ENCODE results near the gene NLN.

The NLN gene

GRCh38 chr5:65874241-65874640 is 152.2 kb downstream of the NLN start:
- Histone ChIP-seq H3K27ac (ENCODE audit: insufficient read depth, low read length, poor library complexity, severe bottlenecking) (no peak overlapping the region), H3K4me3 (ENCODE audit: insufficient read depth, low read depth, low read length, poor library complexity, severe bottlenecking) (no peak overlapping the region), H3K36me3 (ENCODE audit: control insufficient read depth, insufficient read depth, low read length) (no peaks in the 10 kb centered on the region), H3K9me3 (ENCODE audit: control insufficient read depth, low read length) (no peaks in the 10 kb centered on the region), H3K4me1 (ENCODE audit: control insufficient read depth, insufficient read depth, low read length, poor library complexity, severe bottlenecking) (no peaks in the 10 kb centered on the region), H3K27me3 (replicated peaks; ENCODE audit: control insufficient read depth, insufficient read depth, low read length, poor library complexity, severe bottlenecking) (no peaks in the 10 kb centered on the region)
- no peak for DNase-seq

GRCh38 chr5:65876496-65876895 is 154.5 kb downstream of the NLN start:
- DNase-seq = no peak
- Histone ChIP-seq H3K27me3 (replicated peaks; ENCODE audit: control insufficient read depth, insufficient read depth, low read length, poor library complexity, severe bottlenecking) (no peaks in the 10 kb centered on the region), H3K4me3 (ENCODE audit: insufficient read depth, low read depth, low read length, poor library complexity, severe bottlenecking) (no peak overlapping the region), H3K4me1 (ENCODE audit: control insufficient read depth, insufficient read depth, low read length, poor library complexity, severe bottlenecking) (no peaks in the 10 kb centered on the region), H3K36me3 (ENCODE audit: control insufficient read depth, insufficient read depth, low read length) (no peaks in the 10 kb centered on the region), H3K27ac (ENCODE audit: insufficient read depth, low read length, poor library complexity, severe bottlenecking) (no peak overlapping the region), H3K9me3 (ENCODE audit: control insufficient read depth, low read length) (no peaks in the 10 kb centered on the region)

DNA sequence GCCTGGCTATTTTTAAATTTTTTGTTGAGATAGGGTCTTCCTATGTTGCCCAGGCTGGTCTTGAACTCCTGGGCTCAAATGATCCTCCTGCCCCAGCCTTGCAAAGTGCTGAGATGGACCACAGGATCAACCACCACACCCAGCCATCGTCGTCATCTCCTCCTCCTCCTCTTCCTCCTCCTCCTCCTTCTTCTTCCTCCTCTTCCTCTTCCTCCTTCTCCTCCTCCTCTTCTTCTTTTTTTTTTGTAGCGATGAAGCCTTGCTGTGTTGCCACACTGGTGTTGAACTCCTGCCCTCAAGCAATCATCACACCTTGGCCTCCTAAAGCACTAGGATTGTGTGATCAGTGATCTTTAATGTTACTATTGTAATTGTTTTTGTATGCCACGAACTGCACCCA is 155.0 kb downstream of the NLN start:
- Histone ChIP-seq H3K9me3 (ENCODE audit: control insufficient read depth, low read length) (no peaks in the 10 kb centered on the region), H3K4me3 (ENCODE audit: insufficient read depth, low read depth, low read length, poor library complexity, severe bottlenecking) (no peak overlapping the region)

More for the DNA sequence above, 155.0 kb downstream of the NLN start:
- H3K36me3 ChIP-seq (ENCODE audit: control insufficient read depth, insufficient read depth, low read length) = no peaks in the 10 kb centered on the region
- no peaks in the 10 kb centered on the region for H3K27me3 ChIP-seq (replicated peaks; ENCODE audit: control insufficient read depth, insufficient read depth, low read length, poor library complexity, severe bottlenecking)
- H3K27ac ChIP-seq (ENCODE audit: insufficient read depth, low read length, poor library complexity, severe bottlenecking) = no peak overlapping the region
- H3K4me1 ChIP-seq (ENCODE audit: control insufficient read depth, insufficient read depth, low read length, poor library complexity, severe bottlenecking) = no peaks in the 10 kb centered on the region
- DNase-seq = no peak

All from effector memory CD4-positive, alpha-beta T cell (primary cell).